Stimulated activated CD8-positive, alpha-beta memory T cell treated with anti-CD3 and anti-CD28 coated beads, Interleukin-7, amount 100 ng/mL, for 48 hours (primary cell): Measurements from ENCODE around the gene NFATC2IP.
A peak's percentile ranks its signal among the peaks of the same experiment; 100 is the strongest.
"Not testable (repeated sequence)": the region's sequence is repeated elsewhere in the genome, so short reads cannot be mapped to it uniquely, and the experiment has no call there.

Experiments
- DNase-seq, 2 donors: peaks; one replicate each; pipeline ENCODE4 v3.0.0-alpha.2; 2020; ENCODE audit warnings: low read depth in 1 of 2; ENCODE audit errors: extremely low read depth in 1 of 2

NFATC2IP gene

GRCh38 chr16:28990375-28991040 lies 39.8 kb downstream of the NFATC2IP start:
- peak in 1 of 2 donors; percentile 78 for DNase-seq

- no peak for DNase-seq
These were observed 41.0 kb downstream of the NFATC2IP start for GRCh38 chr16:28991687-28992086.

- no peak for DNase-seq
These were observed 41.8 kb downstream of the NFATC2IP start for GRCh38 chr16:28992496-28992895.

GRCh38 chr16:28998837-28999236 lies 48.1 kb downstream of the NFATC2IP start:
- no peak for DNase-seq

GRCh38 chr16:28999577-28999976 lies 48.8 kb downstream of the NFATC2IP start:
- no peak for DNase-seq

- DNase-seq: no peak
These were observed 49.3 kb downstream of the NFATC2IP start for GRCh38 chr16:29000019-29000418.

- DNase-seq: not testable (repeated sequence)
These were observed 53.9 kb downstream of the NFATC2IP start for GRCh38 chr16:29004496-29005139.

GRCh38 chr16:29007730-29008593 lies 57.2 kb downstream of the NFATC2IP start:
- peak in 1 of 2 donors; percentile 77 for DNase-seq

GRCh38 chr16:29009050-29009837 lies 58.5 kb downstream of the NFATC2IP start:
- DNase-seq: peak in 1 of 2 donors; percentile 45

- DNase-seq: no peak
These were observed 59.1 kb downstream of the NFATC2IP start for GRCh38 chr16:29009838-29010166.

GRCh38 chr16:29011112-29011511 lies 60.4 kb downstream of the NFATC2IP start:
- no peak for DNase-seq

- no peak for DNase-seq
These were observed 61.1 kb downstream of the NFATC2IP start for GRCh38 chr16:29011851-29012250.

GRCh38 chr16:29012913-29013553 lies 62.3 kb downstream of the NFATC2IP start:
- DNase-seq: no peak

GRCh38 chr16:29014561-29015069 lies 63.9 kb downstream of the NFATC2IP start:
- no peak for DNase-seq
